HL-60 (cell line): ENCODE data around the gene EEF1AKMT2.
"Not testable (repeated sequence)": the region's sequence is repeated elsewhere in the genome, so short reads cannot be mapped to it uniquely, and the experiment has no call there.

Source experiments
- DNase-seq, 2 experiments: peaks; one replicate each; pipeline ENCODE4 v3.0.0-alpha.2; 2010 to 2020; ENCODE audit warnings: low read depth in 1 of 2, low spot score in 1 of 2
- H3K27ac ChIP-seq: fragments of 250-450 bp; sonication (Bioruptor Pico); replicated peaks from 2 replicates; pipeline ENCODE4 v1.5.1; 2020; ENCODE audit warnings: mild to moderate bottlenecking, moderate library complexity
- H3K27me3 ChIP-seq: fragments of 250-450 bp; sonication (Bioruptor Pico); 2 replicates; pipeline ENCODE4 v1.5.1; 2021; ENCODE audit warnings: mild to moderate bottlenecking, moderate library complexity; ENCODE audit not compliant: insufficient read depth, poor library complexity, severe bottlenecking
- H3K4me3 ChIP-seq: replicated peaks from 2 replicates; pipeline ENCODE4 v1.5.1; 2011; ENCODE audit warnings: mild to moderate bottlenecking, control low read depth, low read length; ENCODE audit not compliant: insufficient read depth
- CTCF ChIP-seq: IDR thresholded peaks from one replicate; pipeline ENCODE4 v1.5.1; 2011; ENCODE audit warnings: low read length, control low read depth, inconsistent platforms; ENCODE audit not compliant: insufficient read depth
- GABPA ChIP-seq: IDR thresholded peaks from 2 replicates; pipeline ENCODE4 v1.6.1; 2012; ENCODE audit warnings: low read depth
- POLR2AphosphoS5 ChIP-seq: IDR thresholded peaks from 2 replicates; pipeline ENCODE4 v1.6.1; 2012; ENCODE audit warnings: low read depth
- REST ChIP-seq: IDR thresholded peaks from 2 replicates; pipeline ENCODE4 v1.6.1; 2012; ENCODE audit warnings: low read depth; ENCODE audit not compliant: insufficient replicate concordance
- SPI1 ChIP-seq: IDR thresholded peaks from 2 replicates; pipeline ENCODE4 v1.6.1; 2012; ENCODE audit warnings: low read depth, mild to moderate bottlenecking, borderline replicate concordance

Gene EEF1AKMT2

GRCh38 chr10:124798364-124798763 is 6.7 kb upstream of the EEF1AKMT2 start:
- no peak for DNase-seq
- H3K27ac ChIP-seq, result no peak overlapping the region
- no peak overlapping the region for H3K4me3 ChIP-seq
- TF ChIP-seq REST (no peak), GABPA (no peak), POLR2AphosphoS5 (no peak), CTCF (no peak), SPI1 (no peak)
- H3K27me3 ChIP-seq, result no peaks in the 10 kb centered on the region

- H3K4me3 ChIP-seq, result no peak overlapping the region
- peak overlapping the region; percentile 92; the same call in 1 of the 2 replicates for H3K27ac ChIP-seq
- TF ChIP-seq SPI1, result no peak
- TF ChIP-seq REST, result no peak
- TF ChIP-seq POLR2AphosphoS5, result no peak
- TF ChIP-seq GABPA, result no peak
- TF ChIP-seq CTCF, result no peak
Measured at GRCh38 chr10:124792998-124793352, 1.3 kb upstream of the EEF1AKMT2 start.

GRCh38 chr10:124782900-124783299 is 8.8 kb downstream of the EEF1AKMT2 start:
- H3K27ac ChIP-seq, H3K4me3 ChIP-seq, H3K27me3 ChIP-seq, DNase-seq: not testable (repeated sequence)

More at GRCh38 chr10:124792998-124793352, 1.3 kb upstream of the EEF1AKMT2 start:
- no peaks in the 10 kb centered on the region for H3K27me3 ChIP-seq
- no peak for DNase-seq

GRCh38 chr10:124768791-124769190 is 22.9 kb downstream of the EEF1AKMT2 start:
- TF ChIP-seq POLR2AphosphoS5 (no peak), REST (no peak), CTCF (no peak)
- Histone ChIP-seq H3K27ac (no peak overlapping the region), H3K4me3 (no peak overlapping the region), H3K27me3 (no peaks in the 10 kb centered on the region)
- no peak for DNase-seq
